ENCODE measurements around the gene PIPOX. TPM values are rescaled to one million over a fixed set of nuclear protein-coding genes. Genes with fewer than 3 reads are reported as not detected.

Gene PIPOX
- total and polyA plus RNA-seq, 2 of the 8 experiments (the other 6 are each of a cell fraction or from before 2014, with no cell fraction given): 57.2 to 99.6 TPM

- peak; percentile 43; the same call in 1 of the 2 replicates for TF ChIP-seq E2F6 (IDR thresholded peaks at IDR 0.05)
- TF ChIP-seq SIX5 (IDR thresholded peaks at IDR 0.05; ENCODE audit: low read depth, low read length): no peak
- peak; percentile 45; the same call in 1 of the 2 replicates for TF ChIP-seq KDM1A (IDR thresholded peaks at IDR 0.05; ENCODE audit: borderline replicate concordance, low read length)
- TF ChIP-seq SP4 (IDR thresholded peaks at IDR 0.05; ENCODE audit: low read length): peak; percentile 36; the same call in 1 of the 2 replicates
- TF ChIP-seq POU5F1 (IDR thresholded peaks at IDR 0.05; ENCODE audit: low read depth, low read length): peak; percentile 96
- TF ChIP-seq MAX (IDR thresholded peaks at IDR 0.05): peak; percentile 7; the same call in 1 of the 2 replicates
- peak; percentile 92 for TF ChIP-seq RBBP5 (IDR thresholded peaks at IDR 0.05; ENCODE audit: borderline replicate concordance, low read depth, low read length)
Observed at GRCh38 chr17:29042679-29043538, at the start of gene PIPOX (continued).
